DMS114 treated with DMSO at 0.1 percent for 48 hours (cell line): ENCODE results near the gene DLL3.
"Not testable (repeated sequence)": the region's sequence is repeated elsewhere in the genome, so short reads cannot be mapped to it uniquely, and the experiment has no call there.

ENCODE experiments used
- DNase-seq: peaks from one replicate; lab custom pipeline; 2025; ENCODE audit not compliant: unreplicated experiment; lab: John Stamatoyannopoulos, UW

The DLL3 gene

GRCh38 chr19:39498798-39499642 is at the start of gene DLL3:
DLL3 (plus strand) TSS chr19:39498947; CDS start chr19:39498975, 28 bp downstream.
- DNase-seq, result no peak

GRCh38 chr19:39449116-39449797 is 49.5 kb upstream of the DLL3 start:
- DNase-seq, result no peak

GRCh38 chr19:39451257-39451656 is 47.5 kb upstream of the DLL3 start:
- not testable (repeated sequence) for DNase-seq

GRCh38 chr19:39463403-39463802 is 35.3 kb upstream of the DLL3 start:
- no peak for DNase-seq

GRCh38 chr19:39465956-39466747 is 32.6 kb upstream of the DLL3 start:
- no peak for DNase-seq

GRCh38 chr19:39467941-39468340 is 30.8 kb upstream of the DLL3 start:
- no peak for DNase-seq

- DNase-seq, result no peak
Observed at GRCh38 chr19:39469036-39469435, 29.7 kb upstream of the DLL3 start.

GRCh38 chr19:39469567-39469966 is 29.2 kb upstream of the DLL3 start:
- no peak for DNase-seq

- DNase-seq, result no peak
Observed at GRCh38 chr19:39470724-39471339, 27.9 kb upstream of the DLL3 start.

GRCh38 chr19:39471756-39472536 is 26.8 kb upstream of the DLL3 start:
- no peak for DNase-seq

- DNase-seq, result no peak
Observed at GRCh38 chr19:39472746-39473442, 25.9 kb upstream of the DLL3 start.

- no peak for DNase-seq
Observed at GRCh38 chr19:39473443-39473960, 25.2 kb upstream of the DLL3 start.

GRCh38 chr19:39474139-39474620 is 24.6 kb upstream of the DLL3 start:
- no peak for DNase-seq

- DNase-seq, result no peak
Observed at GRCh38 chr19:39475748-39476147, 23.0 kb upstream of the DLL3 start.

GRCh38 chr19:39479319-39479801 is 19.4 kb upstream of the DLL3 start:
- not testable (repeated sequence) for DNase-seq

GRCh38 chr19:39479916-39480315 is 18.8 kb upstream of the DLL3 start:
- no peak for DNase-seq

GRCh38 chr19:39480337-39481228 is 18.2 kb upstream of the DLL3 start, which contains the start of gene TIMM50:
TIMM50 (plus strand) TSS chr19:39480838; CDS start chr19:39480854, 16 bp downstream.
- peak; percentile 95 for DNase-seq

GRCh38 chr19:39481229-39481545 is 17.6 kb upstream of the DLL3 start:
- DNase-seq, result no peak
